ENCODE measurements around the gene TMEM238. TPM values are rescaled to one million over a fixed set of nuclear protein-coding genes. Genes with fewer than 3 reads are reported as not detected.

TMEM238 gene
- total and polyA plus RNA-seq, 10 of the 15 experiments (the other 5 are each of a cell fraction or from before 2014, with no cell fraction given) = 0.05 to 16.9 (median 0.58) TPM; not detected in 1

- H3K9me3 ChIP-seq (replicated peaks; ENCODE audit: control insufficient read depth, insufficient read depth, low read length) = no peaks in the 10 kb centered on the region
- H3K4me2 ChIP-seq (ENCODE audit: control insufficient read depth, insufficient read depth) = peak overlapping the region; percentile 99
- H3K36me3 ChIP-seq (ENCODE audit: control insufficient read depth in 2 of 2, insufficient read depth in 2 of 2, low read length in 1 of 2) = no peaks in the 10 kb centered on the region
- ChIA-PET POLR2A (interaction anchor here (0.7 to 1.8 kb wide), 4 partner anchors 42 to 136 kb away, joined by 3 to 5 read pairs (median 4); partner anchors contain the start of genes TMEM238 and ZNF628), SMC1A (ENCODE audit: uncharacterized antibody, unreplicated experiment) (no interaction called here), RAD21 (ENCODE audit: unreplicated experiment) (no interaction called here), CTCF (interaction anchor here (0.6 to 1.0 kb wide), 4 partner anchors 24 to 113 kb away, joined by 3 read pairs; partner anchors contain the start of gene TMEM238)
- H2AFZ ChIP-seq (ENCODE audit: control insufficient read depth, low read depth, low read length) = peak overlapping the region; percentile 10; the same call in 1 of the 2 replicates
- H3K79me2 ChIP-seq (ENCODE audit: control insufficient read depth, insufficient read depth, low read length) = peaks cover 7% of the 10 kb centered on the region
- peak overlapping the region; percentile 85 for H3K4me3 ChIP-seq
- H3K27me3 ChIP-seq (replicated peaks in 1 of 2; ENCODE audit: control insufficient read depth in 2 of 2, insufficient read depth in 2 of 2, low read length in 1 of 2) = no peaks in the 10 kb centered on the region; a peak in 1 of 4 replicates
- no peak for DNase-seq (ENCODE audit: low read depth, low spot score)
- BruUV-seq (replicated peaks) = no TSS peak
- no peaks in the 10 kb centered on the region for H4K20me1 ChIP-seq (ENCODE audit: control insufficient read depth, insufficient read depth)
- no peak for FAIRE-seq
- intact Hi-C loops (cut with micrococcal nuclease; ENCODE audit: unreplicated experiment) (no loop called here), in situ Hi-C loops (cut with MboI) (no loop called here)
- H3K4me1 ChIP-seq (ENCODE audit: control insufficient read depth, insufficient read depth, low read length) = peaks cover 10% of the 10 kb centered on the region
- 2% methylated on average over 17 of the region's 24 CpGs for WGBS (ENCODE audit: insufficient coverage, insufficient replicate concordance, low lambda C conversion rate, missing lambda C conversion rate)
- peak overlapping the region; percentile 93 for H3K9ac ChIP-seq (ENCODE audit: control insufficient read depth, insufficient read depth, low read length)
- no peak for ATAC-seq
- peak overlapping the region; percentile 51; the same call in 1 of the 2 replicates for H3K27ac ChIP-seq (ENCODE audit: control insufficient read depth, insufficient read depth)
- TF ChIP-seq MXI1 (IDR thresholded peaks at IDR 0.05; ENCODE audit: low read depth, low read length) (no peak), E2F8 (IDR thresholded peaks at IDR 0.05; ENCODE audit: low read depth, partially characterized antibody) (no peak), E4F1 (IDR thresholded peaks at IDR 0.05; ENCODE audit: borderline replicate concordance, partially characterized antibody) (no peak), SIX5 (IDR thresholded peaks at IDR 0.05; ENCODE audit: low read depth, low read length, severe bottlenecking) (no peak), FOXK2 (IDR thresholded peaks at IDR 0.05) (no peak), ZBTB33 (IDR thresholded peaks at IDR 0.05) (no peak), ZNF687 (IDR thresholded peaks at IDR 0.05) (no peak), USF1 (IDR thresholded peaks at IDR 0.05; ENCODE audit: borderline replicate concordance, extremely low read length, insufficient read depth, low read depth, low read length) (no peak)
Observed at GRCh38 chr19:55340784-55341147, 43.3 kb downstream of the TMEM238 start.
